Uterus (tissue), 2 donors: Measurements from ENCODE around the gene STXBP5.

Experiments
- CTCF ChIP-seq, 4 experiments: fragments of 200-600 bp in 2 of 4; fragments of 450-650 bp in 2 of 4; sonication (generic) in 2 of 4; IDR thresholded peaks; one replicate each; pipeline ENCODE4 v1.5.1; 2016 to 2019; ENCODE audit warnings: antibody characterized with exemption in 4 of 4, mild to moderate bottlenecking in 2 of 4, moderate library complexity in 1 of 4
- POLR2A ChIP-seq, 2 donors: fragments of 450-650 bp; IDR thresholded peaks; one replicate each; pipeline ENCODE4 v1.6.1; 2016; ENCODE audit warnings: antibody characterized with exemption in 2 of 2, mild to moderate bottlenecking in 1 of 2, moderate library complexity in 1 of 2

GRCh38 chr6:147226163-147226724 lies 22.0 kb downstream of the STXBP5 start:
- TF ChIP-seq CTCF (IDR thresholded peaks at IDR 0.05) (no peak), POLR2A (IDR thresholded peaks at IDR 0.05) (no peak)
